NCI-H2227 treated with DMSO at 0.1 percent for 48 hours (cell line): Measurements from ENCODE around the gene RAB31.
"Not testable (repeated sequence)": the region's sequence is repeated elsewhere in the genome, so short reads cannot be mapped to it uniquely, and the experiment has no call there.

Experiments used
- DNase-seq: peaks from one replicate; lab custom pipeline; 2025; lab: John Stamatoyannopoulos, UW

RAB31 gene

GRCh38 chr18:9842448-9842847 is 134.3 kb downstream of the RAB31 start:
- no peak for DNase-seq

DNA sequence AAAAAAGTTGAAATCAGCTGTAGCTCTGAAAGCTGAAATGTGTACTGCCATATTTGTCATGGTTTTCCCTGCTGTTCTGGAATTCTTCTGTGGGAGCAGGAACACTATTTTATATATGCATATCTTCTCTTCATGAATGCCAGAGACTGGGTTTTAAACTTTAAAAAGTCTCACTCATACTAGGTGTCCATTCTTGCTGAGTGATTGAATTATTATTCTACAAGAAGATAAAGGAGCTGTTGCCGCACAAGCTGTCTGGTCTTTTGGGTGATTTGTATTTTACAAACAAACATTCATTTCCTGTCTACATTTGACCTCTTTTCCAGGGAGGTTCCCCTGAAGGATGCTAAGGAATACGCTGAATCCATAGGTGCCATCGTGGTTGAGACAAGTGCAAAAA is 137.2 kb downstream of the RAB31 start:
- no peak for DNase-seq

DNA sequence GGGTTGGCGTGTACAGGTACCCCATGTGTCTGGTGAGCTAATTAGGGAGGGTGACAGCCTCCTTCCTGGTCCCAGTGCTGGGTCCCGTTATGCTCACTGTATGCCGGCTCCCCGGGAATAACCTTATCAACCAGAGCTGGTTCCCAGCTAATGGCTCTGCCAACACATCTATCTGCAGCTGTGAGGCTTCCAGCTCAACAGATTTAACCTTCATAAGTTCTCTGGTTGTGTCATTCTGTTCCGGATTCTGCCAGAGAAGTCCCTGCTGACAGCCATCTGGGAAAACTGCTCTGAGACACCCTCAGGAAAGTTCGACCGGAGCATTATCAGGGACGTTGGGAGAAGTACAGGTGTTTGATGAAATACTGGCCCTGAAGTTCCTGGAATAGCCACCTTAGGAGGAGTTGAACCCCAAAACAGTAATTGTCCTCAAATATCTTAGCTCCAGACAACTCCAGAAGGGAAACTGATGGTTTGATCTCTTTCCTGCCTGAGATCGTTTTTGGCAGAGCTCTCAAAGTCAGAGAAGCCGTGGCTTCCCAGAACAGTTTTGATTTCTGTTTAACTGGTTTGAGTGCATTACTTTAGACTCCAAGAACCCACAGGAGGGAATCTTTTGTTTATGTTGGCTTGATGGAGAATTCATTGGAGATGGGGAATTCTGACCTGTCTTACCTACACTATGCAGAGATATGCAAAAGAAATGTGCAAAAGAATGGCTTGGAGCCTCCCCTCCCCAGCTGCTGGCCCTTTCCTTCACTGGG is 138.2 kb downstream of the RAB31 start:
- no peak for DNase-seq

- DNase-seq, result no peak
Observed at GRCh38 chr18:9848170-9848879, 140.2 kb downstream of the RAB31 start.

- DNase-seq, result no peak
Observed at GRCh38 chr18:9849407-9850283, 141.5 kb downstream of the RAB31 start.

DNA sequence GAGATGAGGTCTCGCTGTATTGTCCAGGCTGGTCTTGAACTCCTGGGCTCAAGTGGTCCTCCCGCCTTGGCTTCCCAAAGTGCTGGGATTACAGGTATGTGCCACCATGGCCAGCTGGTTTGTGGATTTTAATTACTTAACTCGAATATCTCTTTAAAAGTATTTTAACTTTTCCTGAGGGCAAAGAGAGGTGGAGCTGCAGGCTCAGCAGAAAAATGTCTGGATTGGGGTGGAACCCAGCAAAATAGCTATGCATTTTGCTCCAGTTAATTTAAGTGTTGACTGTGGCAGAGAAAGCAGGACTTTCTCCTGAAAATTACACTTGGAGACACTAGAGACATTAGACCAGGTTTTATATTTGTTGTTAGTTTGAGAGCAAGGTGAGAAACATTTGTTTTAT is 142.2 kb downstream of the RAB31 start:
- DNase-seq, result no peak

GRCh38 chr18:9851511-9851910 is 143.4 kb downstream of the RAB31 start:
- DNase-seq, result no peak

GRCh38 chr18:9852266-9853081 is 144.4 kb downstream of the RAB31 start:
- DNase-seq, result no peak

DNA sequence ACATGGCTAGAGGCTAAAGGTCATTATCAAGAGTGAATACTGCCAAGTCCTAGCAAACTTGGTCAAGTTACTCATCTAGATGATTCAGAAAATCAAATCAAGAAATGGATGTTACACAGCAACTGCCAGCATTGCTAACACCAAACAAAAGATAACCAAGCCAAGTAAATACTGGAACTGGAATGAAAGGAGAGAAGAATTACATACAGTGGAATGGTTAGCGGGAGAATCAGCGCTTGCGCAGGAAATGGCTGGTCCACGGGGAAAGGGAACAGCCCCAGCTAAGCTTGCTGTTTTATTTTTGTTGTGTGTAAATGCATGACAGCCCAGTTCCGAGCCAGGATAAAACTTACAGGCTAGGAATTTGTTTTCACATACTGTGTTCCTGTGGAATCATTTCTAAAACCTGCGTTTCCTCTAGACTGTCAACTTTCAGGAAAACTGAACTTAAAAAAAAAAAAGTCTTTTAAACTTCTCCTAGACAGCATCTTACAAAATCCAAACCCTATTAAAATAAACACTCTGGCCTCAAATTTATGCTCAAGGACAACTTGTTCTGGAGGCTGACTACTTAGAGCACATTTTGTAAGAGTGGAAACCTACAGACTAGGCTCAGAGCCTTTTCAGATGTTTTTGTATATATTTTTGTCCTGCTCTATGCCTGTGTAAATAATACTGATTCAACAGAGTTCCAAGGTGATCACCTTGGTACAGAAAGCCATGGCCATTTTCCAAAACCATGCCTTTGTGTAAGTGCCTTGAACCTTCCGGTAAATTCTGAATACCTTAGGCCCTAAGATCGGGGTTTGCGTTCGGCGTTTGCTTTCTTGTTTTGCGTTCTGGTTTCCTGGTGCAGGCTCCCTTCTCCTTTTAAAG is 146.9 kb downstream of the RAB31 start:
- DNase-seq, result no peak

GRCh38 chr18:9855681-9856080 is 147.6 kb downstream of the RAB31 start:
- DNase-seq, result no peak

- no peak for DNase-seq
Observed at GRCh38 chr18:9856092-9856491, 148.0 kb downstream of the RAB31 start.

DNA sequence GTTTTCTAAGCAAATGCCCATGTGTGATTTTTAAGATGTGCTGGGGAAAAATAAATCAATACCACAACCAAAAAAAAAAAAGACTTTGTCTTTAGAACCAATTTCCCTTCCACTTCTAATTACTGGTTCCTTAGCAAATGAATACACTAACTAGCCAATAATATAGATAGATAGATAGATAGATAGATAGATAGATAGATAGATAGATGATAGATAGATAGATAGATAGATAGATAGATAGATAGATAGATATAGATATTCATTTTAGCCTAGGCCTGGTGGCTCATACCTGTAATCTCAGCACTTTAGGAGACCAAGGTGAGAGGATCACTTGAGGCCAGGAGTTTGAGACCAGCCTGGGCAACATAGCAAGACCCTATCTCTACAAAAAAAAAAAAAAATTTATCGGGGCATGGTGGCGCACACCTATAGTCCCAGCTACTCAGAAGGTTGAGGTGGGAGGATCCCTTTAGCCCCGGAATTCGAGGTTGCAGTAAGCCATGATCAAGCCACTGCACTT is 149.4 kb downstream of the RAB31 start:
- DNase-seq, result not testable (repeated sequence)

DNA sequence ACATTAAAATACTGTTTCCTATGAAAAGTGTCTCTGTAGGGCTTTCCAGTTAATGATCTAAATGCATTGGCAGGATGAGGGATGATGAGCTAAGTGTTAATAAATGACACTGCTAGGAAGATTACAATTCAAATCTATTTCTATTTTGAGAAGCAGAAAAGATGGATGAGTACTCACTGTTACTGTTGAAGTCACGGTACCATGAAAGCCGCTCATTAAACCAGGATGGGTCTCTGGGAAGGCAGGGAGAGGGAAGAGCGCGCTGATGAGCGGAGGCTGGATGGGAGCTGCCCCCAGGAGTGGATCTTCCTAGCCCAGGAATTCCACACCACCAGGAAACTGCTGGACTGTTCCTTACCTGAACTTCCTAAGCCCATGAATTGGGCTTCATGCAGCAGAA is 150.5 kb downstream of the RAB31 start:
- no peak for DNase-seq

GRCh38 chr18:9859232-9859631 is 151.1 kb downstream of the RAB31 start:
- DNase-seq, result no peak

GRCh38 chr18:9860682-9861081 is 152.6 kb downstream of the RAB31 start:
- no peak for DNase-seq

- DNase-seq, result no peak
Observed at GRCh38 chr18:9861157-9861556, 153.1 kb downstream of the RAB31 start.

GRCh38 chr18:9861933-9862332 is 153.8 kb downstream of the RAB31 start:
- no peak for DNase-seq

GRCh38 chr18:9862686-9863085 is 154.6 kb downstream of the RAB31 start:
- no peak for DNase-seq

- no peak for DNase-seq
Observed at GRCh38 chr18:9863282-9863681, 155.2 kb downstream of the RAB31 start.

DNA sequence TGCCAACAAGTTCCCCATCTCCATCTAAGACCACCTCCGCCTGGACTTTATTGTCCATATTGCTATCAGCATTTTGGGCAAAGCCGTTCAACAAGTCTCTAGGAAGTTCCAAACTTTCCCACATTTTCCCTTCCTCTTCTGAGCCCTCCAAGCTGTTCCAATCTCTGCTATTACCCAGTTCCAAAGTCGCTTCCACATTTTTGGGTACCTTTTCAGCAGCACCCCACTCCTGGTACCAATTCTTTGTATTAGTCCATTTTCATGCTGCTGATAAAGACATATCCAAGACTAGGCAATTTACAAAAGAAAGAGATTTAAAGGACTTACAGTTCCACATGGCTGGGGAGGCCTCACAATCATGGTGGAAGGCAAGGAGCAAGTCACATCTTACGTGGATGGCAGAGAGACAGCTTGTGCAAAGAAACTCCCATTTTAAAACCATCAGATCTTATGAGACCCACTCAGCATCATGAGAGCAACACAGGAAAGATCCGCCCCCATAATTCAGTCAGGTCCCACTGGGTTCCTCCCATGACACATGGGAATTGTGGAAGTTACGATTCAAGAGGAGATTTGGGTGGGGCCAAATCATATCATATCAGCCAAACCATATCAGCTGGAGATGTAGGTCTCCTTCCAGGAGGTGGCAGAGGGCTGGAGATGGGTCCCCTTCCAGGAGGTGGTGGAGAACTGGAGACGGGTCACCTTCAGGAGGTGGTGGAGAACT is 157.8 kb downstream of the RAB31 start:
- DNase-seq, result no peak
